ENCODE results near the gene P4HB.

P4HB gene

GRCh38 chr17:81905424-81905875, 45.1 kb upstream of the P4HB start (continued):
- TF ChIP-seq TSHZ2 (CRISPR knock-in tag; IDR thresholded peaks at IDR 0.05) (no peak), SNAI2 (CRISPR knock-in tag; IDR thresholded peaks at IDR 0.05) (no peak), RARB (CRISPR knock-in tag; IDR thresholded peaks at IDR 0.05) (no peak), ZNF70 (CRISPR knock-in tag; IDR thresholded peaks at IDR 0.05) (no peak), ZFP3 (CRISPR knock-in tag; IDR thresholded peaks at IDR 0.05) (no peak), ARNTL (CRISPR knock-in tag; IDR thresholded peaks at IDR 0.05; ENCODE audit: borderline replicate concordance, low read depth) (no peak), CSDC2 (CRISPR knock-in tag; IDR thresholded peaks at IDR 0.05) (no peak)

GRCh38 chr17:81904600-81905423, 44.5 kb upstream of the P4HB start:
- no peak for TF ChIP-seq PATZ1 (CRISPR knock-in tag; IDR thresholded peaks at IDR 0.05; ENCODE audit: borderline replicate concordance)
- no peak for ATAC-seq

- no peak for TF ChIP-seq ZC3H10 (CRISPR knock-in tag; IDR thresholded peaks at IDR 0.05)
- ATAC-seq, result no peak
Observed at GRCh38 chr17:81903896-81904599, 43.7 kb upstream of the P4HB start.

- ATAC-seq, result no peak
- TF ChIP-seq ZC3H10 (CRISPR knock-in tag; IDR thresholded peaks at IDR 0.05) (no peak), ESRRG (CRISPR knock-in tag; IDR thresholded peaks at IDR 0.05) (no peak), TCF4 (CRISPR knock-in tag; IDR thresholded peaks at IDR 0.05; ENCODE audit: borderline replicate concordance) (no peak), GLIS3 (CRISPR knock-in tag; IDR thresholded peaks at IDR 0.05) (no peak)
Observed at GRCh38 chr17:81903415-81903831, 43.1 kb upstream of the P4HB start.

- ATAC-seq, result no peak
- TF ChIP-seq TSHZ2 (CRISPR knock-in tag; IDR thresholded peaks at IDR 0.05) (no peak), TCF4 (CRISPR knock-in tag; IDR thresholded peaks at IDR 0.05; ENCODE audit: borderline replicate concordance) (no peak), BACH2 (CRISPR knock-in tag; IDR thresholded peaks at IDR 0.05; ENCODE audit: borderline replicate concordance) (no peak)
Observed at GRCh38 chr17:81902653-81903414, 42.5 kb upstream of the P4HB start.

All from SK-N-SH treated with all-trans-retinoic acid at 6 μM for 48 hours (cell line).